OCI-LY1 (cell line): ENCODE measurements around the gene SYNE2.
A peak's percentile ranks its signal among the peaks of the same experiment; 100 is the strongest.

Source experiments
- H2AFZ ChIP-seq: fragments of 200-600 bp; sonication (generic), shearing (Covaris generic); 2 replicates; pipeline ENCODE4 v1.6.0; 2014; ENCODE audit warnings: antibody characterized with exemption, mild to moderate bottlenecking, low read length
- H3F3A ChIP-seq: fragments of 200-600 bp; sonication (generic), shearing (Covaris generic); 2 replicates; pipeline ENCODE4 v1.6.0; 2014; ENCODE audit warnings: mild to moderate bottlenecking, antibody characterized with exemption, low read length, moderate library complexity; ENCODE audit not compliant: insufficient read depth
- H3K27ac ChIP-seq: fragments of 200-600 bp; sonication (generic); 2 replicates; pipeline ENCODE4 v1.5.1; 2014; ENCODE audit warnings: low read length, mixed run types, mild to moderate bottlenecking, low read depth; ENCODE audit not compliant: poor library complexity, severe bottlenecking
- H3K27me3 ChIP-seq: fragments of 200-600 bp; sonication (generic); 2 replicates; pipeline ENCODE4 v1.6.0; 2014; ENCODE audit warnings: antibody characterized with exemption, mild to moderate bottlenecking, low read length, moderate library complexity; ENCODE audit not compliant: insufficient read depth
- H3K36me3 ChIP-seq: fragments of 200-600 bp; sonication (generic); 2 replicates; pipeline ENCODE4 v1.6.1; 2014; ENCODE audit warnings: mild to moderate bottlenecking, antibody characterized with exemption, low read length, moderate library complexity, mixed read lengths; ENCODE audit not compliant: insufficient read depth
- H3K4me1 ChIP-seq: fragments of 200-600 bp; sonication (generic); 2 replicates; pipeline ENCODE4 v1.5.1; 2014; ENCODE audit warnings: mild to moderate bottlenecking, low read length, moderate library complexity; ENCODE audit not compliant: insufficient read depth, severe bottlenecking
- H3K4me2 ChIP-seq: fragments of 200-600 bp; sonication (generic), shearing (Covaris generic); 2 replicates; pipeline ENCODE4 v1.6.1; 2014; ENCODE audit warnings: low read length
- H3K4me3 ChIP-seq: fragments of 200-600 bp; sonication (generic); 2 replicates; pipeline ENCODE4 v1.5.1; 2014; ENCODE audit warnings: low read length, low read depth, mild to moderate bottlenecking, mixed read lengths; ENCODE audit not compliant: poor library complexity, severe bottlenecking
- H3K79me2 ChIP-seq: fragments of 200-600 bp; shearing (Covaris generic); 2 replicates; pipeline ENCODE4 v1.6.1; 2016; ENCODE audit warnings: mixed run types, low read length, mixed read lengths; ENCODE audit not compliant: insufficient read depth
- H3K9ac ChIP-seq: fragments of 200-600 bp; sonication (generic), shearing (Covaris generic); 2 replicates; pipeline ENCODE4 v1.6.1; 2014; ENCODE audit warnings: mild to moderate bottlenecking, low read length, mixed read lengths
- H3K9me2 ChIP-seq: fragments of 200-600 bp; sonication (generic), shearing (Covaris generic); 2 replicates; pipeline ENCODE4 v1.6.1; 2014; ENCODE audit warnings: low read depth, mild to moderate bottlenecking, low read length, mixed read lengths
- H3K9me3 ChIP-seq: fragments of 200-600 bp; shearing (Covaris generic); 2 replicates; pipeline ENCODE4 v1.6.1; 2014; ENCODE audit warnings: low read length, mixed read lengths
- H4K20me1 ChIP-seq: fragments of 200-600 bp; sonication (generic), shearing (Covaris generic); 2 replicates; pipeline ENCODE4 v1.6.0; 2016; ENCODE audit warnings: mild to moderate bottlenecking, low read length; ENCODE audit not compliant: insufficient read depth
- CTCF ChIP-seq: fragments of 200-600 bp; sonication (generic), shearing (Covaris generic); IDR thresholded peaks from 2 replicates; pipeline ENCODE4 v1.5.1; 2017; ENCODE audit warnings: mild to moderate bottlenecking, antibody characterized with exemption, low read length, moderate library complexity, mixed read lengths
- EZH2 ChIP-seq: fragments of 200-600 bp; sonication (generic), shearing (Covaris generic); IDR thresholded peaks from 2 replicates; pipeline ENCODE4 v1.8.0; 2017; ENCODE audit warnings: borderline replicate concordance, mixed run types, mild to moderate bottlenecking, antibody characterized with exemption, low read length, moderate library complexity, mixed read lengths

Gene SYNE2

GRCh38 chr14:63933711-63934110 is 80.9 kb downstream of the SYNE2 start:
- H3K4me2 ChIP-seq = no peak overlapping the region
- peaks cover 26% of the 10 kb centered on the region for H3K4me1 ChIP-seq
- peaks cover 6% of the 10 kb centered on the region; the same call in 1 of the 2 replicates for H3K79me2 ChIP-seq
- H3K4me3 ChIP-seq = no peak overlapping the region
- no peaks in the 10 kb centered on the region for H3K9me3 ChIP-seq
- H3F3A ChIP-seq = no peaks in the 10 kb centered on the region
- H4K20me1 ChIP-seq = no peaks in the 10 kb centered on the region
- no peaks in the 10 kb centered on the region; the same call in none of the 2 replicates for H3K36me3 ChIP-seq
- TF ChIP-seq EZH2 = no peak
- no peak for TF ChIP-seq CTCF
- no peak overlapping the region for H2AFZ ChIP-seq
- no peak overlapping the region for H3K27ac ChIP-seq
- H3K27me3 ChIP-seq = no peaks in the 10 kb centered on the region
- no peaks in the 10 kb centered on the region for H3K9me2 ChIP-seq
- H3K9ac ChIP-seq = no peak overlapping the region

GRCh38 chr14:63938198-63939005 is 85.6 kb downstream of the SYNE2 start:
- peaks cover 24% of the 10 kb centered on the region for H3K36me3 ChIP-seq
- TF ChIP-seq EZH2 = no peak
- no peak for TF ChIP-seq CTCF
- H3K9me2 ChIP-seq = no peaks in the 10 kb centered on the region
- no peak overlapping the region for H3K9ac ChIP-seq
- no peaks in the 10 kb centered on the region for H3K27me3 ChIP-seq
- peak overlapping the region; percentile 26 for H3K27ac ChIP-seq
- H4K20me1 ChIP-seq = no peaks in the 10 kb centered on the region
- H3K9me3 ChIP-seq = no peaks in the 10 kb centered on the region
- peaks cover 6% of the 10 kb centered on the region; the same call in 1 of the 2 replicates for H3K79me2 ChIP-seq
- H2AFZ ChIP-seq = no peak overlapping the region
- peaks cover 40% of the 10 kb centered on the region for H3K4me1 ChIP-seq
- no peak overlapping the region for H3K4me2 ChIP-seq
- no peak overlapping the region for H3K4me3 ChIP-seq
- no peaks in the 10 kb centered on the region for H3F3A ChIP-seq

- H3K79me2 ChIP-seq = peaks cover 6% of the 10 kb centered on the region; the same call in 1 of the 2 replicates
- peaks cover 24% of the 10 kb centered on the region for H3K36me3 ChIP-seq
- TF ChIP-seq EZH2 (no peak), CTCF (no peak)
- H3K4me1 ChIP-seq = peaks cover 38% of the 10 kb centered on the region
- no peaks in the 10 kb centered on the region for H4K20me1 ChIP-seq
- H3K27ac ChIP-seq = peak overlapping the region; percentile 70
- H3K4me3 ChIP-seq = no peak overlapping the region
- no peaks in the 10 kb centered on the region for H3K9me2 ChIP-seq
- H2AFZ ChIP-seq = no peak overlapping the region
- H3K4me2 ChIP-seq = no peak overlapping the region
- no peaks in the 10 kb centered on the region for H3K27me3 ChIP-seq
- no peaks in the 10 kb centered on the region for H3F3A ChIP-seq
- H3K9ac ChIP-seq = no peak overlapping the region
- H3K9me3 ChIP-seq = no peaks in the 10 kb centered on the region
Measured at GRCh38 chr14:63939006-63939270, 86.1 kb downstream of the SYNE2 start.
